Dendritic cell treated with granulocyte-macrophage colony-stimulating factor and Interleukin-4, amounts not matched to agents 40 ng/mL and 50 ng/mL, for 4 days (primary cell): ENCODE measurements around the gene LCN1.

ENCODE experiments used
- H3K27ac Mint-ChIP-seq: one replicate; pipeline ENCODE4 v1.8.0; 2022; ENCODE audit warnings: mild to moderate bottlenecking, mixed read lengths
- H3K27me3 Mint-ChIP-seq: one replicate; pipeline ENCODE4 v1.8.0; 2022; ENCODE audit warnings: mild to moderate bottlenecking, mixed read lengths
- H3K36me3 Mint-ChIP-seq: one replicate; pipeline ENCODE4 v1.8.0; 2022; ENCODE audit warnings: low read depth, mixed read lengths
- H3K4me1 Mint-ChIP-seq: one replicate; pipeline ENCODE4 v1.8.0; 2022; ENCODE audit warnings: low read depth, mixed read lengths
- H3K4me3 Mint-ChIP-seq: one replicate; pipeline ENCODE4 v1.8.0; 2022; ENCODE audit warnings: mild to moderate bottlenecking, moderate library complexity, mixed read lengths
- H3K9me3 Mint-ChIP-seq: one replicate; pipeline ENCODE4 v1.8.0; 2022; ENCODE audit warnings: mixed read lengths
- intact Hi-C: fragments of 100-400 bp; cut with micrococcal nuclease; formaldehyde crosslinking; loops from one replicate; pipeline ENCODE4 v1.15.0; 2022

Gene LCN1

GRCh38 chr9:135484460-135485277 is 36.6 kb upstream of the LCN1 start:
- intact Hi-C loops, result no loop called here
- no peaks in the 10 kb centered on the region for H3K9me3 Mint-ChIP-seq
- H3K27ac Mint-ChIP-seq, result no peak overlapping the region
- H3K27me3 Mint-ChIP-seq, result peaks cover 8% of the 10 kb centered on the region
- no peak overlapping the region for H3K4me3 Mint-ChIP-seq
- H3K36me3 Mint-ChIP-seq, result peaks cover 69% of the 10 kb centered on the region
- peaks cover 7% of the 10 kb centered on the region for H3K4me1 Mint-ChIP-seq

GRCh38 chr9:135485385-135485784 is 35.9 kb upstream of the LCN1 start:
- intact Hi-C loops, result no loop called here
- Mint-ChIP-seq H3K4me1 (peaks cover 7% of the 10 kb centered on the region), H3K9me3 (no peaks in the 10 kb centered on the region), H3K27me3 (peaks cover 8% of the 10 kb centered on the region), H3K27ac (no peak overlapping the region), H3K36me3 (peaks cover 69% of the 10 kb centered on the region), H3K4me3 (no peak overlapping the region)

- Mint-ChIP-seq H3K4me1 (peaks cover 3% of the 10 kb centered on the region), H3K27me3 (peaks cover 4% of the 10 kb centered on the region), H3K27ac (no peak overlapping the region), H3K4me3 (no peak overlapping the region), H3K9me3 (no peaks in the 10 kb centered on the region), H3K36me3 (peaks cover 69% of the 10 kb centered on the region)
- intact Hi-C loops, result no loop called here
These were observed 35.4 kb upstream of the LCN1 start for GRCh38 chr9:135485832-135486231.

GRCh38 chr9:135486267-135487065 is 34.8 kb upstream of the LCN1 start:
- Mint-ChIP-seq H3K9me3 (no peaks in the 10 kb centered on the region), H3K36me3 (peaks cover 75% of the 10 kb centered on the region), H3K27ac (no peak overlapping the region), H3K4me1 (no peaks in the 10 kb centered on the region), H3K4me3 (no peak overlapping the region), H3K27me3 (no peaks in the 10 kb centered on the region)
- intact Hi-C loops, result no loop called here

- Mint-ChIP-seq H3K36me3 (peaks cover 78% of the 10 kb centered on the region), H3K27ac (no peak overlapping the region), H3K4me1 (no peaks in the 10 kb centered on the region), H3K27me3 (no peaks in the 10 kb centered on the region), H3K4me3 (no peak overlapping the region), H3K9me3 (no peaks in the 10 kb centered on the region)
- intact Hi-C loops, result no loop called here
These were observed 33.8 kb upstream of the LCN1 start for GRCh38 chr9:135487281-135488012.

GRCh38 chr9:135488013-135488330 is 33.3 kb upstream of the LCN1 start:
- H3K9me3 Mint-ChIP-seq, result no peaks in the 10 kb centered on the region
- peaks cover 76% of the 10 kb centered on the region for H3K36me3 Mint-ChIP-seq
- intact Hi-C loops, result no loop called here
- no peak overlapping the region for H3K4me3 Mint-ChIP-seq
- no peaks in the 10 kb centered on the region for H3K27me3 Mint-ChIP-seq
- no peak overlapping the region for H3K27ac Mint-ChIP-seq
- H3K4me1 Mint-ChIP-seq, result no peaks in the 10 kb centered on the region

- no peak overlapping the region for H3K4me3 Mint-ChIP-seq
- intact Hi-C loops, result no loop called here
- no peaks in the 10 kb centered on the region for H3K9me3 Mint-ChIP-seq
- H3K27me3 Mint-ChIP-seq, result no peaks in the 10 kb centered on the region
- peaks cover 70% of the 10 kb centered on the region for H3K36me3 Mint-ChIP-seq
- H3K27ac Mint-ChIP-seq, result no peak overlapping the region
- H3K4me1 Mint-ChIP-seq, result no peaks in the 10 kb centered on the region
These were observed 32.7 kb upstream of the LCN1 start for GRCh38 chr9:135488527-135488926.

- Mint-ChIP-seq H3K9me3 (no peaks in the 10 kb centered on the region), H3K4me3 (no peak overlapping the region), H3K27me3 (no peaks in the 10 kb centered on the region), H3K27ac (no peak overlapping the region), H3K4me1 (no peaks in the 10 kb centered on the region), H3K36me3 (peaks cover 62% of the 10 kb centered on the region)
- intact Hi-C loops, result no loop called here
These were observed 31.9 kb upstream of the LCN1 start for GRCh38 chr9:135489188-135489906.

- Mint-ChIP-seq H3K36me3 (peaks cover 52% of the 10 kb centered on the region), H3K27me3 (no peaks in the 10 kb centered on the region), H3K9me3 (no peaks in the 10 kb centered on the region), H3K4me1 (no peaks in the 10 kb centered on the region), H3K27ac (no peak overlapping the region), H3K4me3 (no peak overlapping the region)
- intact Hi-C loops, result no loop called here
These were observed 30.9 kb upstream of the LCN1 start for GRCh38 chr9:135490166-135490870.

- Mint-ChIP-seq H3K4me3 (no peak overlapping the region), H3K27ac (no peak overlapping the region), H3K36me3 (peaks cover 45% of the 10 kb centered on the region), H3K4me1 (no peaks in the 10 kb centered on the region), H3K9me3 (no peaks in the 10 kb centered on the region), H3K27me3 (no peaks in the 10 kb centered on the region)
- intact Hi-C loops, result no loop called here
These were observed 30.2 kb upstream of the LCN1 start for GRCh38 chr9:135490980-135491464.

GRCh38 chr9:135491764-135492163 is 29.5 kb upstream of the LCN1 start:
- intact Hi-C loops, result no loop called here

GRCh38 chr9:135492886-135493669 is 28.2 kb upstream of the LCN1 start:
- Mint-ChIP-seq H3K36me3 (peaks cover 25% of the 10 kb centered on the region), H3K4me3 (no peak overlapping the region), H3K4me1 (no peaks in the 10 kb centered on the region), H3K27ac (no peak overlapping the region), H3K27me3 (peaks cover 10% of the 10 kb centered on the region), H3K9me3 (no peaks in the 10 kb centered on the region)
- intact Hi-C loops, result no loop called here

More at GRCh38 chr9:135491764-135492163, 29.5 kb upstream of the LCN1 start:
- Mint-ChIP-seq H3K4me3 (no peak overlapping the region), H3K36me3 (peaks cover 38% of the 10 kb centered on the region), H3K9me3 (no peaks in the 10 kb centered on the region), H3K4me1 (no peaks in the 10 kb centered on the region), H3K27ac (no peak overlapping the region), H3K27me3 (no peaks in the 10 kb centered on the region)
